ENCODE data around the gene HYAL3. TPM values are rescaled to one million over a fixed set of nuclear protein-coding genes. Genes with fewer than 3 reads are reported as not detected.
A peak's percentile ranks its signal among the peaks of the same experiment; 100 is the strongest.

HYAL3 gene
- total and polyA plus RNA-seq, 2 of the 13 experiments (the other 11 are each of a cell fraction or from before 2014, with no cell fraction given) = 5.5 to 10.4 TPM

GRCh38 chr3:50303013-50303815, 4.0 kb upstream of the HYAL3 start, which contains the start of gene HYAL1 (continued):
- TF ChIP-seq KDM3A (CRISPR knock-in tag; IDR thresholded peaks at IDR 0.05; ENCODE audit: low read depth) (no peak; the same call in 1 of the 2 replicates), ZNF674 (CRISPR knock-in tag; IDR thresholded peaks at IDR 0.05; ENCODE audit: low read depth) (no peak), HDAC6 (IDR thresholded peaks at IDR 0.05; ENCODE audit: low read depth, low read length) (no peak), ZNF512 (CRISPR knock-in tag; IDR thresholded peaks at IDR 0.05) (no peak), ZMYM3 (CRISPR knock-in tag; IDR thresholded peaks at IDR 0.05) (no peak), ZNF678 (CRISPR knock-in tag; IDR thresholded peaks at IDR 0.05) (no peak), SYNCRIP (IDR thresholded peaks at IDR 0.05; ENCODE audit: insufficient read depth, low read depth, low read length) (no peak), SETDB1 (CRISPR knock-in tag; IDR thresholded peaks at IDR 0.05; ENCODE audit: borderline replicate concordance) (no peak), ATF7-NPFF (CRISPR knock-in tag; IDR thresholded peaks at IDR 0.05; ENCODE audit: low read depth) (peak; percentile 46; the same call in 1 of the 2 replicates), CTCF (CRISPR knock-in tag; IDR thresholded peaks at IDR 0.05) (peak; percentile 91), GATAD1 (CRISPR knock-in tag; IDR thresholded peaks at IDR 0.05) (peak; percentile 47; the same call in 1 of the 2 replicates), RNF2 (conservative IDR thresholded peaks at IDR 0.05; ENCODE audit: low read depth) (no peak), ZNF513 (CRISPR knock-in tag; conservative IDR thresholded peaks at IDR 0.05) (no peak), ZBTB42 (CRISPR knock-in tag; IDR thresholded peaks at IDR 0.05) (peak; percentile 81; the same call in 1 of the 2 replicates), KLF15 (CRISPR knock-in tag; IDR thresholded peaks at IDR 0.05; ENCODE audit: borderline replicate concordance) (no peak), NKX3-1 (CRISPR knock-in tag; IDR thresholded peaks at IDR 0.05) (no peak), ZNF687 (CRISPR knock-in tag; IDR thresholded peaks at IDR 0.05) (peak; percentile 91), ZNF639 (CRISPR knock-in tag; conservative IDR thresholded peaks at IDR 0.05) (no peak), ESRRA (CRISPR knock-in tag; IDR thresholded peaks at IDR 0.05; ENCODE audit: low read depth) (no peak)
